AG04450 (cell line): ENCODE measurements around the gene SS18L1. TPM values are rescaled to one million over a fixed set of nuclear protein-coding genes. Genes with fewer than 3 reads are reported as not detected.

Experiments
- CTCF ChIA-PET: fragments of 300-600, 350-600 bp; formaldehyde crosslinking; extraction: SDS; loops from one replicate; lab custom pipeline; 2022; ENCODE audit warnings: antibody characterized with exemption, inconsistent platforms; lab: Charles Lee
- POLR2A ChIA-PET: fragments of 350-600 bp; formaldehyde crosslinking; extraction: SDS; loops from one replicate; lab custom pipeline; 2021; ENCODE audit warnings: antibody characterized with exemption, inconsistent platforms; lab: Yijun Ruan, JAX
- DNase-seq: peaks from one replicate; pipeline ENCODE4 v3.0.0-alpha.2; 2011; ENCODE audit warnings: low read depth, low spot score
- H3K27ac ChIP-seq: one replicate; pipeline ENCODE4 v1.5.1; 2012; ENCODE audit warnings: low read depth, low read length, control low read depth
- H3K27me3 ChIP-seq: one replicate; pipeline ENCODE4 v1.6.0; 2012; ENCODE audit warnings: low read length; ENCODE audit not compliant: control insufficient read depth, insufficient read depth
- H3K4me3 ChIP-seq: 2 replicates; pipeline ENCODE4 v1.5.1; 2011; ENCODE audit warnings: mild to moderate bottlenecking, low read depth, low read length, control low read depth
- H3K9me3 ChIP-seq: 2 replicates; pipeline ENCODE4 v1.5.1; 2012; ENCODE audit warnings: low read length; ENCODE audit not compliant: control insufficient read depth, insufficient read depth
- polyA plus RNA-seq: library from polyadenylated mRNA; depleted of rRNA; stranded (reverse); fragments of >200 nt; gene quantifications from 2 replicates; pipeline ENCODE4 v1.2.3, GENCODE V29; 2011
- TF ChIP-seq, protein P1 (sequence below): IDR thresholded peaks from 2 replicates; pipeline ENCODE4 v1.5.1; 2011; ENCODE audit warnings: low read depth, low read length, control low read depth, inconsistent platforms

The SS18L1 gene
- polyA plus RNA-seq, 1 experiment = 6.8 TPM

DNA sequence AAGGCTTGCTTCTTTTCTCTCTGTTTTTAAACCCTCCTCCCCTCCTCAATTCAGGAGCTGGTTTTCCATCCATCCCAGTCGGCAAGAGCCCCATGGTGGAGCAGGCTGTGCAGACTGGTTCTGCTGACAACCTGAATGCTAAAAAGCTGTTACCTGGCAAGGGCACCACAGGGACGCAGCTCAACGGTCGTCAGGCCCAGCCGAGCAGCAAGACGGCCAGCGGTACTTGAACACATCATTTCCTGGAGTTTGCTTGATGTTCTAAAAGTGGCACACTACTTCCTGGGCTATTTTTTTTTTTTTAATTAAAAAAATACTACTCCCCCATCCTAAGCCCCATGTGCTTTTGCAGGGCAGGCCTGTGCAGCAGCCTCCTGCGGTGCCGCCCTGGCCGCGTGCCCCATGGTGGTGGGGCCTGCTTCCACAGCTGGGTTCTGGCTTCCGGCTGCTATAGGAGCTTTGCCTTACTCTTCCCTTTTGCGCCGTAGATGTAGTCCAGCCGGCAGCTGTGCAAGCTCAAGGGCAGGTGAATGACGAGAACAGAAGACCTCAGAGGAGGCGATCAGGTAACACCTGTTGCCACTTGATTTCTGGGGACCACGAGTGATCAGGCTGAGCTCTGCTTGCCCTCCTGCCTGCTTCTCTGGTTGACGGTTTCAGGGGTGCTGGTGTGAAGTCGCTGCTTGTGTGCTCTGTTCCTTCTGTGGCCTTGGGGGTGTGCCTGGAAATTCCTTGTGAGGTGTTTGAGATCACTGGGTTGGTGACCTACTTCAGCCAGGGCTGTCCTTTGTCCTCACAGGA lies 13.6 kb upstream of the SS18L1 start:
- no peak for DNase-seq
- POLR2A ChIA-PET = no interaction called here
- no peak overlapping the region for H3K4me3 ChIP-seq

DNA sequence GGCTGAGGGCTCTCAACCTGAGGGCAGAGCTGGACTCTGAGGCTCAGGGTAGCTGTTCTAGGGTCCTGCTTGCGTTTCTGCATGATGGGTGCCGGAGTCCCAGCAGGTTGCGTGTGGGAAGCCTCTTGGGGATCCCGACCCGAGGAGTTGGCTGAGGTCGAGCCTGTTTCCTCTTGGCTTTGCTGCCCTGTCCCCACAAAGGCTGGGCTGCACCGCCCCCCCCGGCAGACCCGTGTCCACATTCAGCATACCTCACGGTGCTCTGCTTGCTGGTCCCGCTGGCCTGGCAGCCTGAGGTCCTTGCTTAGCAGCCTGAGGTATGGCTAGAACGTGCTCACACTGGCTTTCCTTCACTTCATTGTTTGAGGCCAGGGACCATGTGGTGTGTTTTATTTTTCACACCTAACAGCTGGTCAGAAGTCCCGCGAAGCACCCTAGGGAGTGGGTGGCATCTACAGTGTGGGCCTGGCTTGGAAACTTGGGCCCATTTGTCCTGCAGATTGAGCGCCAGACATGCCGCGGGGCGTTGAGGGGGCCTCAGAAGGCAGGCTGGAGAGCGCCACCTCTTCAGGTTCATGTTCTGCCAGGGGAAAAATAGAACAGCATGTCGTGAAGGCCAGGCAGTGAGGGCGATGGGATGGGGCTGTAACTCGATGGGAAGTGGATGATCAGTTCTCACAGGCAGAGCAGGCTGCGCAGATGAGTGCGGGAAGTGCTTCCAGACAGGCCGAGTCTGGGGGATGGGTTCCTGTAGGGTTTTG lies 11.8 kb upstream of the SS18L1 start:
- ChIA-PET POLR2A (no interaction called here), CTCF (no interaction called here)
- DNase-seq = no peak

More for the DNA sequence above, 13.6 kb upstream of the SS18L1 start:
- CTCF ChIA-PET = interaction anchor here (1.3 kb wide), 1 partner anchor 119 kb away, joined by 10 read pairs; no protein-coding TSS in a partner anchor
- Histone ChIP-seq H3K9me3 (no peaks in the 10 kb centered on the region; the same call in 1 of the 2 replicates), H3K27ac (no peak overlapping the region), H3K27me3 (no peaks in the 10 kb centered on the region)
- TF ChIP-seq, protein P1, sequence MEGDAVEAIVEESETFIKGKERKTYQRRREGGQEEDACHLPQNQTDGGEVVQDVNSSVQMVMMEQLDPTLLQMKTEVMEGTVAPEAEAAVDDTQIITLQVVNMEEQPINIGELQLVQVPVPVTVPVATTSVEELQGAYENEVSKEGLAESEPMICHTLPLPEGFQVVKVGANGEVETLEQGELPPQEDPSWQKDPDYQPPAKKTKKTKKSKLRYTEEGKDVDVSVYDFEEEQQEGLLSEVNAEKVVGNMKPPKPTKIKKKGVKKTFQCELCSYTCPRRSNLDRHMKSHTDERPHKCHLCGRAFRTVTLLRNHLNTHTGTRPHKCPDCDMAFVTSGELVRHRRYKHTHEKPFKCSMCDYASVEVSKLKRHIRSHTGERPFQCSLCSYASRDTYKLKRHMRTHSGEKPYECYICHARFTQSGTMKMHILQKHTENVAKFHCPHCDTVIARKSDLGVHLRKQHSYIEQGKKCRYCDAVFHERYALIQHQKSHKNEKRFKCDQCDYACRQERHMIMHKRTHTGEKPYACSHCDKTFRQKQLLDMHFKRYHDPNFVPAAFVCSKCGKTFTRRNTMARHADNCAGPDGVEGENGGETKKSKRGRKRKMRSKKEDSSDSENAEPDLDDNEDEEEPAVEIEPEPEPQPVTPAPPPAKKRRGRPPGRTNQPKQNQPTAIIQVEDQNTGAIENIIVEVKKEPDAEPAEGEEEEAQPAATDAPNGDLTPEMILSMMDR = no peak

DNA sequence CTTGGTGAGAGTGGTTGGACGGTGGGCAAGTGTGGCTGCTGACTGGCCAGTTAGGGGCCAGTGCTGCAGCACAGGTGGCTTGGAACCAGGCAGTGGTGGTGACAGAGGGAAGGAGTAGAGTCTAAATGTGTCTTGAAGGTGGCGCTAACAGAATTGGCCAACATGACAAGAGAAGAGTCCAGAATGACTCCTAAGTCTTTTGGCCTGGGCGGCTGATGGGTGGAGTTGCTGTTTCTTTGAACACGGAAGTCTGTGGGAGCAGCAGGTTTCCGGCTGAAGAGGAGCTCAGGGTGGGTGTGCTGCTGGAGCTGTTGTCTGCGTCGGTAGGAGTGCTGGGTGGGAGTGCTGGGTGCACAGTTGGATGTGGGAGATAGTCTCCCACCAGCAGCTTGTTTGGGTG lies 11.1 kb upstream of the SS18L1 start:
- ChIA-PET CTCF (no interaction called here), POLR2A (no interaction called here)
- DNase-seq = no peak
- no peak overlapping the region for H3K4me3 ChIP-seq
- TF ChIP-seq, protein P1 = no peak
- H3K27me3 ChIP-seq = no peaks in the 10 kb centered on the region
- no peaks in the 10 kb centered on the region for H3K9me3 ChIP-seq
- H3K27ac ChIP-seq = no peak overlapping the region

More for the DNA sequence above, 11.8 kb upstream of the SS18L1 start:
- no peaks in the 10 kb centered on the region for H3K9me3 ChIP-seq
- no peak overlapping the region for H3K27ac ChIP-seq
- H3K4me3 ChIP-seq = no peak overlapping the region
- TF ChIP-seq, protein P1 = no peak
- H3K27me3 ChIP-seq = no peaks in the 10 kb centered on the region

DNA sequence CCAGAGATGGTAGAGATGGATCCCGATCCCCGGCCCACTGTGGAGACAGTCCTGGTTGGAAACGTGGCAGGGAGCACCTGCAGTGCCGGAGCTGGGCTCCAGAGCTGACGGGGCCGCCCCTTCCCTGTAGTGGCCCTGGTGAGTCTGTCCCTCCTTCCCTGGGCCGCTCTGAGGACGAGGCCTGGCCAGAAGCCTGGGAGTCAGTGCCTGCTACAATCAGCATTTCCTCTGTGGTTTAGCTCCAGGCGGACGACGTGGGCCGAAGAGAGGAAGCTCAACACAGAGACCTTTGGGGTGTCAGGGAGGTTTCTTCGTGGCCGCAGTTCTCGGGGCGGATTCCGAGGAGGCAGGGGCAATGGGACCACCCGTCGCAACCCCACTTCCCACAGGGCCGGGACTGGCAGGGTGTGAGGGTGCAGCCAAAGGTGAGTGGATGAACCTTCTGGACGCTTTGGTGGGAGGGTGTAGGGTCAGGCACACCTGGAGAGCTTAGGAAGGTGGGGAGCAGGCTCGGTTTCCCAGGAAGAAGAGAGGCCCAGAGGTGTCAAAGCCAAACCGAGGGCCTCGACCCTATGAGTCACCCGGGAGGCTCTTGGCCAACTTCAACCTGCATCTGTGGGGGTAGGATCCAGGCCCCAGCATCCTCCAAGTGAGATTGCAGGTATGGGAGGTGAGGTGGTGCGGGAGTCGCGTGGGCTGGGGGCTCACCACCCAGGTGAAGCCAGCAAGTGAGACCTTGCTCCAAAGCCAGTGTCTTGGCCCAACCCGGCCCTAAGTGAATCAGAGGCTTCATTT lies 10.3 kb upstream of the SS18L1 start:
- TF ChIP-seq, protein P1 = no peak
- ChIA-PET CTCF (interaction anchor here (1.0 kb wide), 1 partner anchor 123 kb away, joined by 4 read pairs; no protein-coding TSS in a partner anchor), POLR2A (interaction anchor here (0.9 kb wide), 1 partner anchor 107 kb away, joined by 3 read pairs; no protein-coding TSS in a partner anchor)
- no peak overlapping the region for H3K4me3 ChIP-seq
- no peaks in the 10 kb centered on the region for H3K9me3 ChIP-seq
- no peaks in the 10 kb centered on the region for H3K27me3 ChIP-seq
- no peak overlapping the region for H3K27ac ChIP-seq
- DNase-seq = no peak
